BLaER1 treated with 17β-estradiol and CSF1 and Interleukin-3, amounts not matched to agents 10 nM and 100 nM (cell line): ENCODE data around the gene SERPINA4.
"Not testable (repeated sequence)": the region's sequence is repeated elsewhere in the genome, so short reads cannot be mapped to it uniquely, and the experiment has no call there.

Experiments
- H3K27ac ChIP-seq, 11 experiments: shearing (Covaris generic); formaldehyde crosslinking; 2 replicates each; pipeline ENCODE4 v1.8.1; 2022
- H3K27me3 ChIP-seq, 11 experiments: shearing (Covaris generic); formaldehyde crosslinking; 2 replicates each; pipeline ENCODE4 v1.8.1; 2022
- H3K36me3 ChIP-seq, 11 experiments: shearing (Covaris generic); formaldehyde crosslinking; 2 replicates each; pipeline ENCODE4 v1.8.1; 2022
- H3K4me1 ChIP-seq, 10 experiments: shearing (Covaris generic); formaldehyde crosslinking; 2 replicates each; pipeline ENCODE4 v1.8.1; 2022
- H3K4me2 ChIP-seq, 11 experiments: shearing (Covaris generic); formaldehyde crosslinking; 2 replicates each; pipeline ENCODE4 v1.8.1; 2022
- H3K4me3 ChIP-seq, 10 experiments: shearing (Covaris generic); formaldehyde crosslinking; 2 replicates each; pipeline ENCODE4 v1.8.1; 2022
- H3K9ac ChIP-seq, 11 experiments: shearing (Covaris generic); formaldehyde crosslinking; 2 replicates each; pipeline ENCODE4 v1.8.1; 2022
- H3K9me3 ChIP-seq, 11 experiments: shearing (Covaris generic); formaldehyde crosslinking; replicated peaks in 1 of 11; 2 replicates each; pipeline ENCODE4 v1.8.1; 2022
- H4K20me1 ChIP-seq, 11 experiments: shearing (Covaris generic); formaldehyde crosslinking; 2 replicates each; pipeline ENCODE4 v1.8.1; 2022
- Cebpa-rat ChIP-seq, 11 experiments: shearing (Covaris generic); IDR thresholded peaks; 2 replicates each; pipeline ENCODE4 v1.8.1; 2022

The SERPINA4 gene

GRCh38 chr14:94571950-94572349, 10.7 kb downstream of the SERPINA4 start:
- no peak overlapping the region; a peak in 1 of 22 replicates for H3K27ac ChIP-seq
- no peak for TF ChIP-seq Cebpa-rat (IDR thresholded peaks at IDR 0.05)
- H3K4me2 ChIP-seq: peak overlapping the region in 2 of 11 experiments; percentile 26 to 29; a peak in 4 of 22 replicates
- H4K20me1 ChIP-seq: no peaks in the 10 kb centered on the region
- no peaks in the 10 kb centered on the region for H3K27me3 ChIP-seq
- no peak overlapping the region for H3K9ac ChIP-seq
- H3K36me3 ChIP-seq: no peaks in the 10 kb centered on the region
- H3K9me3 ChIP-seq: no peaks in the 10 kb centered on the region
- peaks cover 0 to 12% (median 0%) of the 10 kb centered on the region in 10 experiments; a peak in 4 of 20 replicates for H3K4me1 ChIP-seq
- no peak overlapping the region for H3K4me3 ChIP-seq

- TF ChIP-seq Cebpa-rat (IDR thresholded peaks at IDR 0.05): no peak
- Histone ChIP-seq H3K36me3 (no peaks in the 10 kb centered on the region), H3K9ac (no peak overlapping the region), H3K4me2 (no peak overlapping the region), H3K27me3 (no peaks in the 10 kb centered on the region), H3K4me1 (peaks cover 0 to 12% (median 0%) of the 10 kb centered on the region in 10 experiments; a peak in 4 of 20 replicates), H3K9me3 (no peaks in the 10 kb centered on the region), H3K27ac (no peak overlapping the region), H3K4me3 (no peak overlapping the region), H4K20me1 (no peaks in the 10 kb centered on the region)
Observed at GRCh38 chr14:94572637-94573303, 11.5 kb downstream of the SERPINA4 start.

- no peak overlapping the region for H3K9ac ChIP-seq
- no peaks in the 10 kb centered on the region for H3K27me3 ChIP-seq
- no peak overlapping the region for H3K4me3 ChIP-seq
- H4K20me1 ChIP-seq: no peaks in the 10 kb centered on the region
- no peaks in the 10 kb centered on the region for H3K36me3 ChIP-seq
- H3K27ac ChIP-seq: no peak overlapping the region
- H3K9me3 ChIP-seq: no peaks in the 10 kb centered on the region
- no peak for TF ChIP-seq Cebpa-rat (IDR thresholded peaks at IDR 0.05)
- H3K4me1 ChIP-seq: peaks cover 0 to 12% (median 0%) of the 10 kb centered on the region in 10 experiments; a peak in 4 of 20 replicates
- H3K4me2 ChIP-seq: no peak overlapping the region
Observed at GRCh38 chr14:94573475-94574277, 12.4 kb downstream of the SERPINA4 start.

GRCh38 chr14:94574336-94574735, 13.1 kb downstream of the SERPINA4 start:
- Histone ChIP-seq H3K4me1 (peaks cover 0 to 12% (median 0%) of the 10 kb centered on the region in 10 experiments; a peak in 4 of 20 replicates), H3K36me3 (no peaks in the 10 kb centered on the region), H3K4me2 (no peak overlapping the region), H3K9ac (no peak overlapping the region), H3K27ac (no peak overlapping the region), H3K9me3 (no peaks in the 10 kb centered on the region), H3K27me3 (no peaks in the 10 kb centered on the region), H3K4me3 (no peak overlapping the region), H4K20me1 (no peaks in the 10 kb centered on the region)
- TF ChIP-seq Cebpa-rat (IDR thresholded peaks at IDR 0.05): no peak

GRCh38 chr14:94575730-94576585, 14.7 kb downstream of the SERPINA4 start:
- no peak overlapping the region for H3K27ac ChIP-seq
- no peaks in the 10 kb centered on the region for H3K36me3 ChIP-seq
- H3K27me3 ChIP-seq: no peaks in the 10 kb centered on the region
- no peak overlapping the region for H3K9ac ChIP-seq
- H3K4me3 ChIP-seq: no peak overlapping the region
- no peaks in the 10 kb centered on the region for H3K9me3 ChIP-seq
- no peak overlapping the region for H3K4me2 ChIP-seq
- H4K20me1 ChIP-seq: no peaks in the 10 kb centered on the region
- peaks cover 0 to 14% (median 0%) of the 10 kb centered on the region in 10 experiments; a peak in 7 of 20 replicates for H3K4me1 ChIP-seq
- TF ChIP-seq Cebpa-rat (IDR thresholded peaks at IDR 0.05): no peak

- not testable (repeated sequence) for H3K27me3 ChIP-seq, H3K27ac ChIP-seq, H4K20me1 ChIP-seq, H3K4me3 ChIP-seq, H3K36me3 ChIP-seq, H3K9me3 ChIP-seq, H3K9ac ChIP-seq, H3K4me2 ChIP-seq, H3K4me1 ChIP-seq
Observed at GRCh38 chr14:94577472-94577871, 16.2 kb downstream of the SERPINA4 start.

- H3K36me3 ChIP-seq: no peaks in the 10 kb centered on the region
- H3K4me3 ChIP-seq: no peak overlapping the region
- H3K9me3 ChIP-seq: no peaks in the 10 kb centered on the region
- H3K27me3 ChIP-seq: no peaks in the 10 kb centered on the region
- H3K9ac ChIP-seq: no peak overlapping the region
- no peak overlapping the region for H3K27ac ChIP-seq
- H3K4me1 ChIP-seq: peaks cover 0 to 9% (median 0%) of the 10 kb centered on the region in 10 experiments; a peak in 5 of 20 replicates
- no peak overlapping the region for H3K4me2 ChIP-seq
- TF ChIP-seq Cebpa-rat (IDR thresholded peaks at IDR 0.05): no peak
- H4K20me1 ChIP-seq: no peaks in the 10 kb centered on the region
Observed at GRCh38 chr14:94578712-94579111, 17.5 kb downstream of the SERPINA4 start.

- Histone ChIP-seq H3K9me3 (no peaks in the 10 kb centered on the region), H4K20me1 (no peaks in the 10 kb centered on the region), H3K9ac (no peak within 1 kb of the TSS), H3K36me3 (no peaks in the 10 kb centered on the region), H3K4me1 (peaks cover 0 to 9% (median 0%) of the 10 kb centered on the region in 10 experiments; a peak in 5 of 20 replicates), H3K27ac (no peak within 1 kb of the TSS), H3K4me3 (no peak within 1 kb of the TSS), H3K4me2 (peak within 1 kb of the TSS in 4 of 11 experiments; percentile 4 to 35 (median 18); a peak in 5 of 22 replicates), H3K27me3 (no peaks in the 10 kb centered on the region)
- TF ChIP-seq Cebpa-rat (IDR thresholded peaks at IDR 0.05): no peak
Observed at GRCh38 chr14:94581127-94581999, 20.1 kb downstream of the SERPINA4 start, which contains the start of gene SERPINA5. SERPINA5 (plus strand) TSS chr14:94581426; CDS start chr14:94587363, 5,937 bp downstream.
